SK-N-SH (cell line): Measurements from ENCODE around the gene PEPD. TPM values are rescaled to one million over a fixed set of nuclear protein-coding genes. Genes with fewer than 3 reads are reported as not detected.

Source experiments
- CTCF ChIA-PET: fragments of 300-600, 350-600 bp; formaldehyde crosslinking; extraction: SDS; loops from one replicate; lab custom pipeline; 2021; lab: Yijun Ruan, JAX
- POLR2A ChIA-PET: fragments of 350-600 bp; sonication (Branson Sonifier 250); formaldehyde crosslinking; extraction: SDS; loops from one replicate; lab custom pipeline; 2020; ENCODE audit warnings: antibody characterized with exemption, inconsistent platforms; lab: Yijun Ruan, JAX
- DNase-seq: peaks from one replicate; pipeline ENCODE4 v3.0.0; 2012
- H2AFZ ChIP-seq: fragments of 200-600 bp; sonication (generic); 2 replicates; pipeline ENCODE4 v1.8.1; 2016; ENCODE audit warnings: antibody characterized with exemption, mild to moderate bottlenecking, low read depth
- H3F3A ChIP-seq: fragments of 200-600 bp; sonication (generic); replicated peaks from 2 replicates; pipeline ENCODE3; 2016; ENCODE audit warnings: antibody characterized with exemption, mild to moderate bottlenecking; ENCODE audit not compliant: insufficient read depth
- H3K27ac ChIP-seq, 2 experiments: fragments of 200-500 bp in 1 of 2; fragments of 200-600 bp in 1 of 2; sonication (Bioruptor generic) in 1 of 2; sonication (generic), shearing (Covaris generic) in 1 of 2; 2 replicates each; pipeline versions ENCODE4 v1.5.1 to v1.6.1; 2014 to 2016; ENCODE audit warnings: low read depth in 2 of 2, inconsistent platforms in 1 of 2, low read length in 1 of 2, mild to moderate bottlenecking in 1 of 2, mixed read lengths in 1 of 2
- H3K27me3 ChIP-seq: fragments of 200-600 bp; sonication (generic), shearing (Covaris generic); 2 replicates; pipeline ENCODE4 v1.6.1; 2016; ENCODE audit warnings: mixed run types; ENCODE audit not compliant: insufficient read depth
- H3K36me3 ChIP-seq, 2 experiments: fragments of 200-500 bp in 1 of 2; fragments of 200-600 bp in 1 of 2; sonication (Bioruptor generic) in 1 of 2; sonication (generic) in 1 of 2; replicated peaks in 1 of 2; 2 replicates each; pipeline versions ENCODE3 to v1.5.1; 2014 to 2016; ENCODE audit warnings: low read length in 1 of 2, mild to moderate bottlenecking in 1 of 2; ENCODE audit not compliant: insufficient read depth in 2 of 2, control insufficient read depth in 1 of 2
- H3K4me1 ChIP-seq, 2 experiments: fragments of 200-500 bp in 1 of 2; fragments of 200-600 bp in 1 of 2; sonication (Bioruptor generic) in 1 of 2; sonication (generic), shearing (Covaris generic) in 1 of 2; 2 replicates each; pipeline versions ENCODE4 v1.5.1 to v1.6.1; 2014 to 2016; ENCODE audit warnings: low read depth in 1 of 2, low read length in 1 of 2, mixed run types in 1 of 2; ENCODE audit not compliant: insufficient read depth in 2 of 2, control insufficient read depth in 1 of 2
- H3K4me2 ChIP-seq: fragments of 200-600 bp; sonication (generic), shearing (Covaris generic); 2 replicates; pipeline ENCODE4 v1.6.1; 2017; ENCODE audit warnings: mixed run types
- H3K4me3 ChIP-seq, 2 experiments: fragments of 200-500 bp in 1 of 2; fragments of 200-600 bp in 1 of 2; sonication (Bioruptor generic) in 1 of 2; sonication (generic), shearing (Covaris generic) in 1 of 2; 2 replicates each; pipeline versions ENCODE4 v1.5.1 to v1.8.1; 2014 to 2016; ENCODE audit warnings: low read depth in 2 of 2, inconsistent platforms in 1 of 2, low read length in 1 of 2, mild to moderate bottlenecking in 1 of 2, mixed read lengths in 1 of 2, moderate library complexity in 1 of 2
- H3K79me2 ChIP-seq: fragments of 200-600 bp; sonication (generic); 2 replicates; pipeline ENCODE4 v1.8.1; 2017; ENCODE audit warnings: mild to moderate bottlenecking; ENCODE audit not compliant: insufficient read depth
- H3K9ac ChIP-seq: fragments of 200-600 bp; sonication (generic); 2 replicates; pipeline ENCODE4 v1.6.1; 2017; ENCODE audit warnings: mixed run types
- H3K9me2 ChIP-seq: fragments of 200-600 bp; sonication (generic); 2 replicates; pipeline ENCODE4 v1.6.1; 2017; ENCODE audit warnings: mixed run types
- H3K9me3 ChIP-seq: fragments of 200-600 bp; sonication (generic); 2 replicates; pipeline ENCODE4 v1.6.1; 2017; ENCODE audit warnings: mixed run types, mild to moderate bottlenecking, moderate library complexity
- H4K20me1 ChIP-seq: fragments of 200-600 bp; sonication (generic); 2 replicates; pipeline ENCODE4 v1.6.1; 2017; ENCODE audit warnings: mild to moderate bottlenecking, mixed run types; ENCODE audit not compliant: insufficient read depth
- CHD2 ChIP-seq: fragments of 150-350 bp; IDR thresholded peaks from 2 replicates; pipeline ENCODE4 v1.6.1; 2018; ENCODE audit warnings: low read length; ENCODE audit not compliant: partially characterized antibody
- EZH2phosphoT487 ChIP-seq: fragments of 200-600 bp; sonication (generic); IDR thresholded peaks from 2 replicates; pipeline ENCODE4 v1.6.1; 2017; ENCODE audit warnings: low read depth, mixed run types, mild to moderate bottlenecking, antibody characterized with exemption, moderate library complexity, borderline replicate concordance
- FOSL2 ChIP-seq: IDR thresholded peaks from 2 replicates; pipeline ENCODE4 v1.4.0; 2012; ENCODE audit warnings: low read depth, mild to moderate bottlenecking, moderate library complexity, borderline replicate concordance
- FOXJ3 ChIP-seq: sonication (generic); formaldehyde crosslinking; IDR thresholded peaks from 2 replicates; pipeline ENCODE4 v1.5.1; 2020; ENCODE audit warnings: mild to moderate bottlenecking, missing genetic modification reagents
- GABPA ChIP-seq: IDR thresholded peaks from 2 replicates; pipeline ENCODE4 v1.4.0; 2012; ENCODE audit warnings: low read depth, mild to moderate bottlenecking
- GATA2 ChIP-seq: sonication (generic); formaldehyde crosslinking; IDR thresholded peaks from 2 replicates; pipeline ENCODE4 v1.5.0; 2020; ENCODE audit warnings: mild to moderate bottlenecking, missing genetic modification reagents
- MEF2A ChIP-seq: IDR thresholded peaks from 2 replicates; pipeline ENCODE4 v1.4.0; 2012; ENCODE audit warnings: low read depth, borderline replicate concordance
- MXI1 ChIP-seq: IDR thresholded peaks from 2 replicates; pipeline ENCODE4 v1.6.1; 2012; ENCODE audit warnings: mild to moderate bottlenecking, low read depth, low read length, improper control_type of control experiment
- NFIC ChIP-seq: IDR thresholded peaks from 2 replicates; pipeline ENCODE4 v1.4.0; 2012; ENCODE audit warnings: borderline replicate concordance
- NRF1 ChIP-seq: IDR thresholded peaks from 2 replicates; pipeline ENCODE4 v1.6.1; 2012; ENCODE audit warnings: low read depth, mild to moderate bottlenecking, low read length
- RAD21 ChIP-seq: IDR thresholded peaks from 2 replicates; pipeline ENCODE4 v1.6.1; 2012; ENCODE audit warnings: mild to moderate bottlenecking, low read length
- RXRA ChIP-seq: IDR thresholded peaks from 2 replicates; pipeline ENCODE4 v1.4.0; 2012; ENCODE audit warnings: low read depth, mild to moderate bottlenecking, borderline replicate concordance
- USF1 ChIP-seq: IDR thresholded peaks from 2 replicates; pipeline ENCODE4 v1.4.0; 2012; ENCODE audit warnings: low read depth, borderline replicate concordance
- ZBTB33 ChIP-seq: IDR thresholded peaks from 2 replicates; pipeline ENCODE4 v1.4.0; 2012; ENCODE audit warnings: low read depth, borderline replicate concordance
- whole genome bisulfite sequencing: methylation state at CpG from one replicate; pipeline ENCODE4 v1.1.6; 2017; ENCODE audit warnings: low lambda C conversion rate; 5-methylcytosine and 5-hydroxymethylcytosine counted together
- polyA plus RNA-seq, 3 experiments: library from polyadenylated mRNA; depleted of rRNA; stranded (reverse); fragments of >200 nt; gene quantifications; 2 replicates each; pipeline ENCODE4 v1.2.3, GENCODE V29; 2012

PEPD gene
- polyA plus RNA-seq, 1 of the 3 experiments (the other 2 are of a cell fraction) = 88.9 TPM

- TF ChIP-seq RXRA (no peak), MXI1 (no peak), NFIC (no peak), FOXJ3 (CRISPR knock-in tag) (no peak), ZBTB33 (no peak), FOSL2 (no peak), USF1 (no peak), GATA2 (CRISPR knock-in tag) (no peak), CHD2 (no peak)
- TF ChIP-seq, all 33 proteins: peak for 0
Observed at GRCh38 chr19:33405553-33406461, 115.8 kb downstream of the PEPD start (continued).

GRCh38 chr19:33405254-33405552, 116.4 kb downstream of the PEPD start:
- H3K27me3 ChIP-seq = no peaks in the 10 kb centered on the region
- H3K4me3 ChIP-seq = no peak overlapping the region
- H3K36me3 ChIP-seq = no peaks in the 10 kb centered on the region
- DNase-seq = no peak
- no peak overlapping the region for H3K27ac ChIP-seq
- TF ChIP-seq EZH2phosphoT487 = no peak
- TF ChIP-seq ZBTB33 = no peak
- TF ChIP-seq FOSL2 = no peak
- TF ChIP-seq GABPA = no peak
- no peak for TF ChIP-seq NFIC
- TF ChIP-seq RAD21 = no peak
- no peak for TF ChIP-seq NRF1
- no peak for TF ChIP-seq MEF2A
- no peak overlapping the region for H3K9ac ChIP-seq
- no peak overlapping the region for H2AFZ ChIP-seq
- peaks cover 0 to 19% of the 10 kb centered on the region in 2 experiments; a peak in 1 of 4 replicates for H3K4me1 ChIP-seq
- no peaks in the 10 kb centered on the region for H3F3A ChIP-seq
- 94% methylated on average over 8 of the region's 8 CpGs for WGBS
- H3K9me2 ChIP-seq = no peaks in the 10 kb centered on the region
- H3K9me3 ChIP-seq = no peaks in the 10 kb centered on the region
- no peak overlapping the region for H3K4me2 ChIP-seq
- ChIA-PET POLR2A (interaction anchor here (0.8 to 1.2 kb wide), 3 partner anchors 17 to 159 kb away, joined by 3 to 4 read pairs (median 3); no protein-coding TSS in a partner anchor), CTCF (interaction anchor here (1.2 to 22.5 kb wide), 13 partner anchors 11 to 373 kb away, joined by 3 to 511 read pairs (median 11); partner anchors contain the start of gene CEBPA)
- H3K79me2 ChIP-seq = no peaks in the 10 kb centered on the region
- no peaks in the 10 kb centered on the region for H4K20me1 ChIP-seq
